ENCODE measurements around the gene ADCY6.

ADCY6 gene

DNA sequence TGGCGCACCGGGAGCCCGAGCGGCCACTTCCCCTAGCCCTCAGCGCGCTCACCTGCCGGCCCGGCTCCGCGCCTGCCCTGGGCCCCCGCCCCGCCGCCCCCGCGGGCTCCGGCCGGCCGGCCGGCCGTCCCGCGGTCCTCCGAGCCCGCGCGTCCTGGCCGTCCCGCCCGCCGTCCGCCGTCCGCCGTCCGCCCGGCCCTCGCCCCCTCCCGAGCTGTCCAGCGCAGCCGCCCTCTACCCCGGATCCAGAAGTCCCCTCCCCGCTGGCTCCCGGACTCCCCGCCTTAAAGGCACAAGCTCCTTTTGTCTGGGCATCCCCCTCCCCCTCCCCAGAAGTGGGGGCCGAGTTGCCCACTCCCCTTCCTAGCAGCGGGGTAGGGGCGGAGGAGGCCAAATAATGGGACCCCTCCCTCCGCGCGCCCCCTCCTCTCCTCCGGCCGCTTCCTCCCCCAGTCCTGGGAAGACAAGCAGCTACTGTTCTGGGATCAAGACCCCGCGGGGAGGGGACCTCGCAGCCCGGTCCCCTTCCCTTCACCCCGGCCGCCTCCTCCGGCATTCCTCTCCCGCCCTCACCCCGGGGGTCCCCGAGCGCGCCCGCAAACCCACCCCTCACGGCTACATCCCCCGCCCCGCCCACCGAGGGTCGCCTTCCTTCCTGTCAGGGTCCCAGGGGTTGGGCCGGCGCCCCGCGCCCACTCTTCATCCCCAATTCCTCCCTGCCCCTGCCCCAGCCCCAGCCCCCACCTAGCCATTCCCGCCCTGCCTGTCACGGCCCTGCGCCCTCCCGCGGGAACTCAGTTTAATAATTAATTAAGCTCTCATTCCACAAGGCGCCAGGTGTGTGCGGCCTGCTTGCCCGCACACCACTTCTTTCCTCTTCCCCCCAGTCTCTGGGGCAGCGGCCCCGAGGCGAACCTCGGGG is at the start of gene ADCY6:
TSS of gene ADCY6 (minus strand) at position 236 of the 922 bp plus-strand sequence. CDS start 5,655 bp downstream, outside the sequence.
- Histone ChIP-seq H3K4me1 (ENCODE audit: control insufficient read depth, insufficient read depth, low read length) (peaks cover 15% of the 10 kb centered on the region), H3K4me3 (ENCODE audit: low read length) (peak within 1 kb of the TSS; percentile 87), H3K36me3 (ENCODE audit: control insufficient read depth, insufficient read depth, low read length) (no peaks in the 10 kb centered on the region), H3K9ac (ENCODE audit: low read length) (peak within 1 kb of the TSS; percentile 90), H3K27ac (ENCODE audit: low read depth, low read length) (peak within 1 kb of the TSS; percentile 85), H3K27me3 (ENCODE audit: control insufficient read depth, insufficient read depth, low read length) (peaks cover 2% of the 10 kb centered on the region)

DNA sequence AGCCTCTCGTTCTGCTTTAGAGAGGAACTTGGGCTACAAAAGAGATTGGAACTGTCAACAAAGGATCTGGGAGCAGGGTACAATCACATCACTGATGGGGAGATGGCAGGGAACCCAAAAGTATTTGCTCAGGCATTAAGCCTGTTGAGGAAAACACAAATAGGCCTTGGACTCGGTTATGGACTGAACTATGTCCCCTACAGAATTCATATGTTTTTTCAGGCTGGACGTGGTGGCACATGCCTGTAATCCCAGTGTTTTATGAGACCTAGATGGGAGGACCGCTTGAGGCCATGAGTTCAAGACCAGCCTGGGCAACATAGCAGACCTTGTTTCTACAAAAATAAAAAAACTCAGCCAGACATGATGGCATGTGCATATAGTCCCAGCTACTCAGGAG is 49.2 kb upstream of the ADCY6 start:
- H3K4me3 ChIP-seq (ENCODE audit: low read length) = no peak overlapping the region
- peaks cover 25% of the 10 kb centered on the region for H3K36me3 ChIP-seq (ENCODE audit: control insufficient read depth, insufficient read depth, low read length)
- H3K27me3 ChIP-seq (ENCODE audit: control insufficient read depth, insufficient read depth, low read length) = no peaks in the 10 kb centered on the region
- no peak overlapping the region for H3K27ac ChIP-seq (ENCODE audit: low read depth, low read length)
- H3K9ac ChIP-seq (ENCODE audit: low read length) = no peak overlapping the region
- H3K4me1 ChIP-seq (ENCODE audit: control insufficient read depth, insufficient read depth, low read length) = no peaks in the 10 kb centered on the region

DNA sequence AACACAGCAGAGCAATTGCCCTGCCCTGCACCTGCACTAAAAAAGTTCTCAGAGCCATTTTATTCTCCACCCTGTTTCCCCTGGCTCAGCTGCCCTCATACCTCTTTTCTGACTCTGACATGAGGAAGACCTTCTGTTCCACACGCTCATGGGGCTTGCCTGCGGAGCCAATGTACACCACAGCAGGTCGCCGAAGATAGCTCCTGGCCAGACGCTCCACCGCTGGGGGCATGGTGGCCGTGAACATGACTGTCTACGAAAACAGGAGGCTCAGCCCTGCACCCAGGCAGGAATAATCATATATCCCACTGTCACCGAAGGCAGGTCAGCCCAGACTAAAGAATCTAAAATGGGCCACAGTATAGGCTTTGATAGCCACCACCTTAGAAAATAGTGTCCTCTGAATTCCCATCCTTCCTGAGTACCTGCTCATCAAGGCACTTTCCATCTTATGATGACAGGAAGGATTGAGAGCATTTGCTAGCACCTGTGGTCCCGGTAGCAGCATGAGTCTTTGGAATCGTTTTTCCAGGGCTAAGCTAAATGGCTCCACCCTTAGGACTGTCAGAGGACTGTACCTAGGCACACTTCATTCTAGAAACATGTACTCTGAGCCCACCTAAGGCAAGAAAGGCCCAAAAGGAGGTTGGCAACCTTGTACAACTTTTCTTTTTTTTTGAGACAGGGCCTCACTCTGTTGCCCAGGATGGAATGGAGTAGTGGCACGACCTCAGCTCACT is 43.6 kb upstream of the ADCY6 start:
- H3K27me3 ChIP-seq (ENCODE audit: control insufficient read depth, insufficient read depth, low read length) = no peaks in the 10 kb centered on the region
- H3K9ac ChIP-seq (ENCODE audit: low read length) = no peak overlapping the region
- H3K36me3 ChIP-seq (ENCODE audit: control insufficient read depth, insufficient read depth, low read length) = peaks cover 52% of the 10 kb centered on the region
- H3K4me1 ChIP-seq (ENCODE audit: control insufficient read depth, insufficient read depth, low read length) = no peaks in the 10 kb centered on the region
- no peak overlapping the region for H3K4me3 ChIP-seq (ENCODE audit: low read length)
- no peak overlapping the region for H3K27ac ChIP-seq (ENCODE audit: low read depth, low read length)

DNA sequence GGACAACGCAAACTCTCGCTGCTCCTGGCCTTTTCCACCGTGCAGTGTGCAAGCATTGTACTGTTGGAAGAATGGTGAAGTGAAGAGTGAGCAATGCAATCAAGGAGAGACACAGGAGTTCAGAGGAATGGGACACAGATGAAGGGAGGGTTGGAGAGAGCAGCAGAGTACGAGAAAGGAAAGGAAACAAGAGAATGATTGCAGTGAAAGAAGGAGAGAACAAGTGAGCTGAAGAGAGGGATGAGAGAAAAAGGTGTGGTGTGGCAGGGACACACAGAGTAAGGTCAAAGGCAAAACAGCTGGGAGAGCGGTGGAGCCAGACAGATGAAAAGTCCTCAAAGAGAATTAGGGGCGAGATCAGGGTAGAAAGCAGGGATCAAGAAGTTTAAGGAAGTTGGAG is 42.4 kb upstream of the ADCY6 start:
- no peak overlapping the region for H3K27ac ChIP-seq (ENCODE audit: low read depth, low read length)
- no peaks in the 10 kb centered on the region for H3K4me1 ChIP-seq (ENCODE audit: control insufficient read depth, insufficient read depth, low read length)
- H3K9ac ChIP-seq (ENCODE audit: low read length) = no peak overlapping the region
- H3K27me3 ChIP-seq (ENCODE audit: control insufficient read depth, insufficient read depth, low read length) = no peaks in the 10 kb centered on the region
- H3K36me3 ChIP-seq (ENCODE audit: control insufficient read depth, insufficient read depth, low read length) = peaks cover 47% of the 10 kb centered on the region
- H3K4me3 ChIP-seq (ENCODE audit: low read length) = no peak overlapping the region

DNA sequence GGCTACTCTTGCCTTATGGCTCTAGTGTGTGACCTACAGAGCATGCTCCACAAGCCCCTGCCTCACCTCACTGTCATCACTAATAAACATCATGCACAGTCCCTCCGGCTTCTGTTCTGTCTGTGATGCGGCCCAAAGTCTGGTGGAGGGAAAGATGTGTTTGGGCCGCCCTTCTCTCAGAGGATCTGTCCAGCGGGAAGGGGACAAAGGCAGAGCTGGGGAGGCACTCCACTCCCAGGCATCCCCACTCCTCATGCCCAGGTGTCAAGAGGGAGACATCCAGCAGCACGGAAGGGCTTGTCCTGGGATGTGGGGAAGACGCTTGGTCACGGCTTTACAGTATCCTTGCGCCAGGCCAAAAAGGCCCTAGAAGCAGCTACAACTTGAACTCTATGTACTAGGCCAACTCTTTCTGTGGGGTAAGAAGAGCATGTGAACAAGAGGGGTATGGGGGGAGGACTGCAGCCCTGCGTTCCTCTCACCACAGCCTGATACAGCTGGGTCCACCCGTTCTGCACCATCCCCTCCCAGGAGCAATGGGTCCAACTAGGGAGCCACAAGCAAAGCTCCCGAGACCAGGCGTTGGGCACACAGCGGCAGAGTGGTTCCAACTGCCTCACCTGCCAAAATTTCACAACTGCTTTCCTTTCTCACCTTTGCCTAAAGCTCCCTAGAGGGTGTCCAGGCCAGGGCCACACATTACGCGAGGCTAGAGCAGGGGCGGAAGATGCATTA is 40.1 kb upstream of the ADCY6 start:
- Histone ChIP-seq H3K36me3 (ENCODE audit: control insufficient read depth, insufficient read depth, low read length) (peaks cover 45% of the 10 kb centered on the region), H3K4me3 (ENCODE audit: low read length) (no peak overlapping the region), H3K4me1 (ENCODE audit: control insufficient read depth, insufficient read depth, low read length) (no peaks in the 10 kb centered on the region), H3K27me3 (ENCODE audit: control insufficient read depth, insufficient read depth, low read length) (no peaks in the 10 kb centered on the region), H3K27ac (ENCODE audit: low read depth, low read length) (no peak overlapping the region), H3K9ac (ENCODE audit: low read length) (no peak overlapping the region)

DNA sequence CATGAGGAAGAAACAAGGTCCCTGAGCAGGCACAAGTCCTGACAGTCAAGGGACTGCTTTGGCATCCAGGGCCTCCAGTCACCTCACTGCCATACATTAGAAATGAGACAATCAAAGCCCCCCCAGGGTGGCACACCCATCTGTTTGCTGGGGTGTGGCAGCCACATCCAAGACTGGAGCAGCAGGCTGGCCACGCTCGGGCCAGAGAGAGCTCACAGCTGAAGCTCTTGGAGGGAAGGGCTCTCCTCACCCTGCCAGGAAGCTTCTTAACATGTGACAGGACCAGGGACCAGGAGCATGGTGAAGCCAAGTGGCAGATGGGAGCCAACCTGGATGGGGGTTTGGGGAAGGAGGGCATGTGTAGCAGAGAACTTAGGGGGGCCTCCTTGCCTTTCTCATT is 39.4 kb upstream of the ADCY6 start:
- Histone ChIP-seq H3K4me1 (ENCODE audit: control insufficient read depth, insufficient read depth, low read length) (no peaks in the 10 kb centered on the region), H3K4me3 (ENCODE audit: low read length) (no peak overlapping the region), H3K27me3 (ENCODE audit: control insufficient read depth, insufficient read depth, low read length) (no peaks in the 10 kb centered on the region), H3K27ac (ENCODE audit: low read depth, low read length) (no peak overlapping the region), H3K36me3 (ENCODE audit: control insufficient read depth, insufficient read depth, low read length) (peaks cover 43% of the 10 kb centered on the region), H3K9ac (ENCODE audit: low read length) (no peak overlapping the region)

DNA sequence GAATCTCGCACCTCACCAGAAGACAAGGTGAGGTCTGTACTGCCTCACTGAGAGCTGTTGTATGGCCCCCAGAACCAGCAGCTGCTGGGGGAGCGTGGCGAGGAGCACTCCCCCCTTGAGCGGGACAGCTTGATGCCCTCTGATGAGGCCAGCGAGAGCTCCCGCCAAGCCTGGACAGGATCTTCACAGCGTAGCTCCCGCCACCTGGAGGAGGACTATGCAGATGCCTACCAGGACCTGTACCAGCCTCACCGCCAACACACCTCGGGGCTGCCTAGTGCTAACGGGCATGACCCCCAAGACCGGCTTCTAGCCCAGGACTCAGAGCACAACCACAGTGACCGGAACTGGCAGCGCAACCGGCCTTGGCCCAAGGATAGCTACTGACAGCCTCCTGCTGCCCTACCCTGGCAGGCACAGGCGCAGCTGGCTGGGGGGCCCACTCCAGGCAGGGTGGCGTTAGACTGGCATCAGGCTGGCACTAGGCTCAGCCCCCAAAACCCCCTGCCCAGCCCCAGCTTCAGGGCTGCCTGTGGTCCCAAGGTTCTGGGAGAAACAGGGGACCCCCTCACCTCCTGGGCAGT is 38.7 kb upstream of the ADCY6 start:
- Histone ChIP-seq H3K4me1 (ENCODE audit: control insufficient read depth, insufficient read depth, low read length) (no peaks in the 10 kb centered on the region), H3K36me3 (ENCODE audit: control insufficient read depth, insufficient read depth, low read length) (peaks cover 38% of the 10 kb centered on the region), H3K9ac (ENCODE audit: low read length) (no peak overlapping the region), H3K4me3 (ENCODE audit: low read length) (no peak overlapping the region), H3K27ac (ENCODE audit: low read depth, low read length) (no peak overlapping the region), H3K27me3 (ENCODE audit: control insufficient read depth, insufficient read depth, low read length) (no peaks in the 10 kb centered on the region)

DNA sequence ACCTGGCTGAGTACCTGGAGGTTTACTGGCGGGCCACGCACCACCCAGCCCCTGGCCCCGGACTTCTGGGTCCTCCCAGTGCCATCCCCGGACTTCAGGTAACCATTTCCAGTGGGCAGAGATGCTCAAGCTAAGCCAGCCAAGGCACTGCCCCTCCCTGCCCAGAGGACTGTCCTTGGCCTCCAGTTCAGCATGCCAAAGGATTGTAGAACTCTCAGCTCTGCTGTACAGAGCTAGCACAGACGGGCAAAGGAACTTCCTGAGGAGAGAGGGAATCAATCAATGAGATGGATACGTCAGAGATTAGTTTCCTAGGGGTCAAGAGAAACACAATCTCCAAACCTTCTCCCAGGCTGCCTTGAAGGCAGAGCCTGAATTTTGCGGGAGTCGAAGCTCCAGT is 38.1 kb upstream of the ADCY6 start:
- no peaks in the 10 kb centered on the region for H3K27me3 ChIP-seq (ENCODE audit: control insufficient read depth, insufficient read depth, low read length)
- no peak overlapping the region for H3K9ac ChIP-seq (ENCODE audit: low read length)
- no peaks in the 10 kb centered on the region for H3K4me1 ChIP-seq (ENCODE audit: control insufficient read depth, insufficient read depth, low read length)
- H3K36me3 ChIP-seq (ENCODE audit: control insufficient read depth, insufficient read depth, low read length) = peaks cover 32% of the 10 kb centered on the region
- no peak overlapping the region for H3K27ac ChIP-seq (ENCODE audit: low read depth, low read length)
- H3K4me3 ChIP-seq (ENCODE audit: low read length) = no peak overlapping the region

DNA sequence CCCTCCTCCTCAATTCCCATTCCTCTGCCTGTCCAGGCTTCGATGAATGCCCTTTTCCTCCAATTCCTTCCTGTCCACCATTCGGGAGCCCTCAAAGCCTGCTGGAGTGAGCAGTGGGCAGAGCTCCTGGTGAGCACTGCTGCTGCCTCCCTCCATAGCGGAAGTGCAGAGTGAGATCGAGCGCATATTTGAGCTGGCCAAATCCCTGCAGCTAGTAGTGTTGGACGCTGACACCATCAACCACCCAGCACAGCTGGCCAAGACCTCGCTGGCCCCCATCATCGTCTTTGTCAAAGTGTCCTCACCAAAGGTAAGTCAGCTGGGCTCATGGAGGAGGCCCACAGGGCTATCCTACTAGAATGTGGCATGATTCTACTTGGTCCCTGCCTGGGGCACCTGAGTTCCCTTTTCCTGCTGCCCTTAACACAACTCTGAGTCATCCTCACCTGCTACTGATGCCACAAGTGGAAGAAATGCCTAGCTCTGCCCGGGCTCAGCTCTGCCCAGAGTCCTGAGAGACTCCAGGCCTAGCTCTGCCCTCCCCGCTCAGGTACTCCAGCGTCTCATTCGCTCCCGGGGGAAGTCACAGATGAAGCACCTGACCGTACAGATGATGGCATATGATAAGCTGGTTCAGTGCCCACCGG is 37.4 kb upstream of the ADCY6 start:
- H3K4me1 ChIP-seq (ENCODE audit: control insufficient read depth, insufficient read depth, low read length) = no peaks in the 10 kb centered on the region
- peaks cover 26% of the 10 kb centered on the region for H3K36me3 ChIP-seq (ENCODE audit: control insufficient read depth, insufficient read depth, low read length)
- no peak overlapping the region for H3K4me3 ChIP-seq (ENCODE audit: low read length)
- no peaks in the 10 kb centered on the region for H3K27me3 ChIP-seq (ENCODE audit: control insufficient read depth, insufficient read depth, low read length)
- no peak overlapping the region for H3K9ac ChIP-seq (ENCODE audit: low read length)
- H3K27ac ChIP-seq (ENCODE audit: low read depth, low read length) = no peak overlapping the region

DNA sequence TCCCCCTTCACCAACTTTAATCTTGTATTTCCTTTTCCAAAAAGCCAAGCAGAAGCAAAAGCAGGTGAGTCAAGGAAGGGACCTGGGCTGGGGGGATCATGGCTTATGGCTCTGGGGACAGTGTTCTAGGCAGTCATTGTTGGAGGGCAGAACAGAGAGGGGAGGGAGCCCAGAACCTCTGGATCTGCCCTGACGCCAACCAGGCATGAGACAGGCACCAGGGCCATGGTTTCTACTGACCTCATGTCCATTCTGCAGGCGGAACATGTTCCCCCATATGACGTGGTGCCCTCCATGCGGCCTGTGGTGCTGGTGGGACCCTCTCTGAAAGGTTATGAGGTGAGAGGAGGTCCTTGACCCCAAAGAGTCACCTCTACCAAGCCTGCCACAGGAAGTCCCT is 36.0 kb upstream of the ADCY6 start:
- H3K9ac ChIP-seq (ENCODE audit: low read length) = no peak overlapping the region

DNA sequence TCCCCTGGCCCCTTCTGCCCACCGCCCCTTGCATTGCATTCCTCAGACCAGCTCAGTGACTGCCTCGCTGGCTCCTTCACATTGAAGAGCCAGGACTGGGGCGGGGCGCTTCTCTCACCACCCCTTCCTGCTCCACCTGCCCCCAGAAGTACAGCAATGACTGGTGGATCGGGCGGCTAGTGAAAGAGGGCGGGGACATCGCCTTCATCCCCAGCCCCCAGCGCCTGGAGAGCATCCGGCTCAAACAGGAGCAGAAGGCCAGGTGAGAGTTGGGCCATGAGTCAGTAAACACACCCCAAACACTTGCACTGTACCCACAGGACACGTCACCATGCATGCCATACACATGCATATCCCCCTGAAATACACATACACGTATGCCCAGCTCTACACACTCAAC is 35.2 kb upstream of the ADCY6 start:
- Histone ChIP-seq H3K27ac (ENCODE audit: low read depth, low read length) (no peak overlapping the region), H3K27me3 (ENCODE audit: control insufficient read depth, insufficient read depth, low read length) (no peaks in the 10 kb centered on the region), H3K4me3 (ENCODE audit: low read length) (no peak overlapping the region), H3K9ac (ENCODE audit: low read length) (no peak overlapping the region), H3K4me1 (ENCODE audit: control insufficient read depth, insufficient read depth, low read length) (no peaks in the 10 kb centered on the region), H3K36me3 (ENCODE audit: control insufficient read depth, insufficient read depth, low read length) (peaks cover 10% of the 10 kb centered on the region)

More for the DNA sequence above, 36.0 kb upstream of the ADCY6 start:
- no peaks in the 10 kb centered on the region for H3K27me3 ChIP-seq (ENCODE audit: control insufficient read depth, insufficient read depth, low read length)
- H3K4me1 ChIP-seq (ENCODE audit: control insufficient read depth, insufficient read depth, low read length) = no peaks in the 10 kb centered on the region
- no peak overlapping the region for H3K4me3 ChIP-seq (ENCODE audit: low read length)
- peaks cover 13% of the 10 kb centered on the region for H3K36me3 ChIP-seq (ENCODE audit: control insufficient read depth, insufficient read depth, low read length)
- no peak overlapping the region for H3K27ac ChIP-seq (ENCODE audit: low read depth, low read length)
